ENCODE data around the gene NUTM1.

DNA sequence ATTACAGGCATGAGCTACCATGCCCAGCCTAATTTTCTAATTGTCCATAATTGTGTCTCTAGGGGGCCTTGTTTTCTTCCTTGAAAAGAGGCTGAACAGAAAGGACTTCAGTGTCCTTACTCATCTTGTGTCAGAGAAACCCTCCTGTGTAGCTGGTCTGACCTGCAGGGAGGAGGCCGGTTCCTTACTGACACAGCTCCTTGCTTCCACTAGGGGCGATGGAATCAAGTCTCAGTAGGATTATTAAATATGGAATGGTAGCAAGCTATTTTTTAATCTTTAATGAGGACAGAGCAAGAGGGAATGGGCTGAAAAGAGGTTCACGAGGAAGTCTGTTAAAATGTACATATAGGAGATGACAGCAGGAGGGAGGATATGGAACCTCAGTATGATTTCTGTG, 15.3 kb downstream of the NUTM1 start:
- no peak for TF ChIP-seq CTCF (IDR thresholded peaks at IDR 0.05)
- TF ChIP-seq POLR2A (IDR thresholded peaks at IDR 0.05): no peak

All from upper lobe of left lung (tissue), 4 donors.